Measurements from ENCODE around the gene ZNF670. TPM values are rescaled to one million over a fixed set of nuclear protein-coding genes. Genes with fewer than 3 reads are reported as not detected.

The ZNF670 gene
- total RNA-seq, 4 donors from 2014 or later, result 2.1 to 4.3 (median 2.5) TPM

- TF ChIP-seq POLR2AphosphoS5 (IDR thresholded peaks at IDR 0.05), result no peak
- peaks cover 16% of the 10 kb centered on the region for H3K4me1 ChIP-seq
- H3K36me3 ChIP-seq, result no peaks in the 10 kb centered on the region
- no peaks in the 10 kb centered on the region for H3K9me3 ChIP-seq
- 40% methylated on average over 23 of the region's 23 CpGs for WGBS
- no peak overlapping the region for H3K27ac ChIP-seq
- DNase-seq (ENCODE audit: low spot score in 2 of 2), result no peak
- H3K27me3 ChIP-seq, result no peaks in the 10 kb centered on the region
- peak overlapping the region; percentile 75 for H3K4me3 ChIP-seq
Measured at GRCh38 chr1:247079141-247079874, 697 bp upstream of the ZNF670 start.

GRCh38 chr1:247077876-247078257 is 744 bp downstream of the ZNF670 start:
- no peaks in the 10 kb centered on the region for H3K9me3 ChIP-seq
- no peak for TF ChIP-seq CTCF (IDR thresholded peaks at IDR 0.05)
- TF ChIP-seq EP300 (IDR thresholded peaks at IDR 0.05), result no peak
- TF ChIP-seq POLR2AphosphoS5 (IDR thresholded peaks at IDR 0.05), result no peak
- TF ChIP-seq POLR2A (IDR thresholded peaks at IDR 0.05), result no peak
- peaks cover 16% of the 10 kb centered on the region for H3K4me1 ChIP-seq
- 0% methylated on average over 8 of the region's 8 CpGs for WGBS
- peak overlapping the region; percentile 66 for H3K27ac ChIP-seq
- H3K4me3 ChIP-seq, result peak overlapping the region; percentile 75
- no peak for DNase-seq (ENCODE audit: low spot score in 2 of 2)
- no peaks in the 10 kb centered on the region for H3K27me3 ChIP-seq
- H3K36me3 ChIP-seq, result no peaks in the 10 kb centered on the region

GRCh38 chr1:247077213-247077612 is 1.4 kb downstream of the ZNF670 start:
- H3K27me3 ChIP-seq, result no peaks in the 10 kb centered on the region
- no peak overlapping the region for H3K27ac ChIP-seq
- H3K9me3 ChIP-seq, result no peaks in the 10 kb centered on the region
- DNase-seq (ENCODE audit: low spot score in 2 of 2), result no peak
- WGBS, result 70% methylated on average over 3 of the region's 3 CpGs
- peaks cover 16% of the 10 kb centered on the region for H3K4me1 ChIP-seq
- H3K4me3 ChIP-seq, result peak overlapping the region; percentile 75
- no peak for TF ChIP-seq EP300 (IDR thresholded peaks at IDR 0.05)
- no peak for TF ChIP-seq POLR2A (IDR thresholded peaks at IDR 0.05)
- no peak for TF ChIP-seq POLR2AphosphoS5 (IDR thresholded peaks at IDR 0.05)
- no peak for TF ChIP-seq CTCF (IDR thresholded peaks at IDR 0.05)
- H3K36me3 ChIP-seq, result no peaks in the 10 kb centered on the region

GRCh38 chr1:247070645-247071044 is 8.0 kb downstream of the ZNF670 start:
- Histone ChIP-seq H3K9me3 (peaks cover 11% of the 10 kb centered on the region), H3K27me3 (no peaks in the 10 kb centered on the region), H3K4me3 (no peak overlapping the region), H3K36me3 (no peaks in the 10 kb centered on the region), H3K27ac (no peak overlapping the region), H3K4me1 (no peaks in the 10 kb centered on the region)
- WGBS, result 90% methylated on average over 3 of the region's 3 CpGs
- TF ChIP-seq POLR2A (IDR thresholded peaks at IDR 0.05) (no peak), POLR2AphosphoS5 (IDR thresholded peaks at IDR 0.05) (no peak), EP300 (IDR thresholded peaks at IDR 0.05) (no peak), CTCF (IDR thresholded peaks at IDR 0.05) (no peak)
- DNase-seq (ENCODE audit: low spot score in 2 of 2), result no peak

- DNase-seq (ENCODE audit: low spot score in 2 of 2), result no peak
- H3K36me3 ChIP-seq, result no peaks in the 10 kb centered on the region
- no peaks in the 10 kb centered on the region for H3K27me3 ChIP-seq
- H3K27ac ChIP-seq, result no peak overlapping the region
- H3K9me3 ChIP-seq, result no peaks in the 10 kb centered on the region
- WGBS, result 88% methylated on average over 3 of the region's 3 CpGs
- H3K4me1 ChIP-seq, result no peaks in the 10 kb centered on the region
- TF ChIP-seq EP300 (IDR thresholded peaks at IDR 0.05) (no peak), POLR2AphosphoS5 (IDR thresholded peaks at IDR 0.05) (no peak), POLR2A (IDR thresholded peaks at IDR 0.05) (no peak)
- H3K4me3 ChIP-seq, result no peak overlapping the region
Measured at GRCh38 chr1:247064304-247064703, 14.3 kb downstream of the ZNF670 start.

GRCh38 chr1:247060771-247061170 is 17.8 kb downstream of the ZNF670 start:
- Histone ChIP-seq H3K27me3 (no peaks in the 10 kb centered on the region), H3K36me3 (no peaks in the 10 kb centered on the region), H3K4me1 (no peaks in the 10 kb centered on the region), H3K27ac (no peak overlapping the region), H3K9me3 (peaks cover 13% of the 10 kb centered on the region), H3K4me3 (no peak overlapping the region)
- 90% methylated on average over 4 of the region's 4 CpGs for WGBS
- DNase-seq (ENCODE audit: low spot score in 2 of 2), result no peak
- TF ChIP-seq EP300 (IDR thresholded peaks at IDR 0.05) (no peak), POLR2AphosphoS5 (IDR thresholded peaks at IDR 0.05) (no peak), POLR2A (IDR thresholded peaks at IDR 0.05) (no peak)

Measured in suprapubic skin (tissue), 4 donors.